ENCODE measurements around the gene ASPG. TPM values are rescaled to one million over a fixed set of nuclear protein-coding genes. Genes with fewer than 3 reads are reported as not detected.

The ASPG gene
- total and polyA plus RNA-seq, 2 donors (not counting 3 experiments of a cell fraction or from before 2014, with no cell fraction given), result not detected

DNA sequence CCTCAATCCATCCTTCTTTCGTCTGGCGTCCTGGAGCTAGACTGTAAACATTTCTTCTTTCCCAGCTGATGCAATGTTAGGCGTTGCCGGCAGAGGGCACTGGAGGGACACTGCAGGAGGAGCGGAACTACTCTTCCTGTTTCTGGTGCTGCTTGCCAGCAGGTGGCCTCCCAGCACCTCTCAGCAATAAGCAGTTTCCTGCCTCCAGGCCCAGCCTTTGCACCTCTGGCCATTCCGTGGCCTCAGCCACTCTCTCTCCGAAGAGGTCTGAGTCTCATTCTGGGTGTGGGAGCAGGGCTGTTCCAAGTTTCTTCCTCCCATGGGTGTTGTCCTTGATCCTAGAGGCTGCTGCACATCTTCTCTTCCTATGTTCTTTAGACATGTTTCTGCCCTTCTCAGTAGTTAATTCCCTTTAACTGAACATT is 7.5 kb upstream of the ASPG start:
- POLR2A ChIA-PET, result no interaction called here
- CTCF ChIA-PET, result interaction anchor here (0.6 to 2.0 kb wide), 27 partner anchors 10 to 588 kb away, joined by 3 to 66 read pairs (median 4); no protein-coding TSS in a partner anchor
- no peaks in the 10 kb centered on the region for H3K36me3 ChIP-seq (ENCODE audit: control insufficient read depth in 2 of 2, extremely low read depth in 1 of 2, insufficient read depth in 2 of 2, low read length in 2 of 2)
- H3K9me1 ChIP-seq (replicated peaks; ENCODE audit: control insufficient read depth, extremely low read depth, insufficient read depth, low read length), result no peaks in the 10 kb centered on the region
- H3K27ac ChIP-seq (ENCODE audit: insufficient read depth, low read depth, low read length), result no peak overlapping the region
- peaks cover 0 to 2% of the 10 kb centered on the region in 2 experiments for H3K27me3 ChIP-seq (ENCODE audit: control insufficient read depth in 2 of 2, insufficient read depth in 2 of 2, low read length in 2 of 2)
- TF ChIP-seq JUN (IDR thresholded peaks at IDR 0.05; ENCODE audit: borderline replicate concordance, insufficient read depth, insufficient read length, low read depth) (no peak), FOS (IDR thresholded peaks at IDR 0.05; ENCODE audit: borderline replicate concordance, insufficient read depth, low read length) (no peak), POLR2A (IDR thresholded peaks at IDR 0.05; ENCODE audit: low read depth, low read length) (no peak), EZH2 (IDR thresholded peaks at IDR 0.05; ENCODE audit: borderline replicate concordance, low read depth, low read length, severe bottlenecking) (no peak)
- TF ChIP-seq, protein P1, sequence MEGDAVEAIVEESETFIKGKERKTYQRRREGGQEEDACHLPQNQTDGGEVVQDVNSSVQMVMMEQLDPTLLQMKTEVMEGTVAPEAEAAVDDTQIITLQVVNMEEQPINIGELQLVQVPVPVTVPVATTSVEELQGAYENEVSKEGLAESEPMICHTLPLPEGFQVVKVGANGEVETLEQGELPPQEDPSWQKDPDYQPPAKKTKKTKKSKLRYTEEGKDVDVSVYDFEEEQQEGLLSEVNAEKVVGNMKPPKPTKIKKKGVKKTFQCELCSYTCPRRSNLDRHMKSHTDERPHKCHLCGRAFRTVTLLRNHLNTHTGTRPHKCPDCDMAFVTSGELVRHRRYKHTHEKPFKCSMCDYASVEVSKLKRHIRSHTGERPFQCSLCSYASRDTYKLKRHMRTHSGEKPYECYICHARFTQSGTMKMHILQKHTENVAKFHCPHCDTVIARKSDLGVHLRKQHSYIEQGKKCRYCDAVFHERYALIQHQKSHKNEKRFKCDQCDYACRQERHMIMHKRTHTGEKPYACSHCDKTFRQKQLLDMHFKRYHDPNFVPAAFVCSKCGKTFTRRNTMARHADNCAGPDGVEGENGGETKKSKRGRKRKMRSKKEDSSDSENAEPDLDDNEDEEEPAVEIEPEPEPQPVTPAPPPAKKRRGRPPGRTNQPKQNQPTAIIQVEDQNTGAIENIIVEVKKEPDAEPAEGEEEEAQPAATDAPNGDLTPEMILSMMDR (IDR thresholded peaks at IDR 0.05; ENCODE audit: extremely low read depth in 1 of 2, insufficient read depth in 1 of 2, low read depth in 1 of 2, low read length in 2 of 2), result peak; percentile 100
- TF ChIP-seq, protein P2, sequence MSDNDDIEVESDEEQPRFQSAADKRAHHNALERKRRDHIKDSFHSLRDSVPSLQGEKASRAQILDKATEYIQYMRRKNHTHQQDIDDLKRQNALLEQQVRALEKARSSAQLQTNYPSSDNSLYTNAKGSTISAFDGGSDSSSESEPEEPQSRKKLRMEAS (IDR thresholded peaks at IDR 0.05; ENCODE audit: insufficient read depth, insufficient read length), result no peak
- no peaks in the 10 kb centered on the region for H3K9me3 ChIP-seq (replicated peaks; ENCODE audit: control insufficient read depth, insufficient read depth, low read length)
- peak; percentile 81 for DNase-seq (ENCODE audit: low read depth, low spot score)
- FAIRE-seq, result peak; percentile 89
- no peak overlapping the region for H3K4me3 ChIP-seq (replicated peaks in 1 of 3; ENCODE audit: insufficient read depth in 1 of 3, low read depth in 1 of 3, low read length in 3 of 3)
- no TSS peak for BruUV-seq (replicated peaks)
- H2AFZ ChIP-seq (ENCODE audit: low read depth, low read length), result no peak overlapping the region
- H3K79me2 ChIP-seq (ENCODE audit: control insufficient read depth, insufficient read depth, low read length), result no peaks in the 10 kb centered on the region
- H3K4me2 ChIP-seq (ENCODE audit: insufficient read depth, low read length), result no peak overlapping the region
- no peaks in the 10 kb centered on the region for H4K20me1 ChIP-seq (replicated peaks; ENCODE audit: control insufficient read depth, extremely low read depth, insufficient read depth, low read length)
- intact Hi-C loops (cut with micrococcal nuclease), result loop anchor here (1.0 to 5.0 kb wide), 4 partner anchors 53 to 562 kb away; no protein-coding TSS in a partner anchor
- H3K9ac ChIP-seq (replicated peaks; ENCODE audit: extremely low read depth, insufficient read depth, low read length), result no peak overlapping the region
- dilution Hi-C loops (cut with MboI; ENCODE audit: extremely low pct_ligation_motif_present, low sequenced_read_pairs), result no loop called here
- no peaks in the 10 kb centered on the region for H3K4me1 ChIP-seq (ENCODE audit: control insufficient read depth, extremely low read depth, insufficient read depth, low read length)

All from endothelial cell of umbilical vein (primary cell).